Measurements from ENCODE around the gene MED23.

MED23 gene

GRCh38 chr6:131615275-131615674 lies 12.8 kb downstream of the MED23 start:
- no peak for TF ChIP-seq CTCF (IDR thresholded peaks at IDR 0.05)

- no peak for TF ChIP-seq CTCF (IDR thresholded peaks at IDR 0.05)
Observed at GRCh38 chr6:131613296-131613925, 14.6 kb downstream of the MED23 start.

- TF ChIP-seq CTCF (IDR thresholded peaks at IDR 0.05): no peak
Observed at GRCh38 chr6:131602781-131603312, 25.2 kb downstream of the MED23 start.

GRCh38 chr6:131600716-131601115 lies 27.3 kb downstream of the MED23 start:
- no peak for TF ChIP-seq CTCF (IDR thresholded peaks at IDR 0.05)

- peak; percentile 56 for TF ChIP-seq CTCF (IDR thresholded peaks at IDR 0.05)
Observed at GRCh38 chr6:131597446-131597845, 30.6 kb downstream of the MED23 start.

- no peak for TF ChIP-seq CTCF (IDR thresholded peaks at IDR 0.05)
Observed at GRCh38 chr6:131594074-131594473, 34.0 kb downstream of the MED23 start.

GRCh38 chr6:131592935-131593334 lies 35.1 kb downstream of the MED23 start:
- TF ChIP-seq CTCF (IDR thresholded peaks at IDR 0.05): no peak

GRCh38 chr6:131588643-131589042 lies 39.4 kb downstream of the MED23 start:
- TF ChIP-seq CTCF (IDR thresholded peaks at IDR 0.05): no peak
